Measurements from ENCODE around the gene VKORC1.

- TF ChIP-seq ETS1 (IDR thresholded peaks at IDR 0.05) (no peak), EZH2phosphoT487 (IDR thresholded peaks at IDR 0.05; ENCODE audit: unreplicated experiment) (no peak), CTCF (conservative IDR thresholded peaks at IDR 0.05; ENCODE audit: low read depth in 2 of 2) (no peak), CREB1 (CRISPR knock-in tag; IDR thresholded peaks at IDR 0.05; ENCODE audit: low read depth) (no peak), POLR2AphosphoS5 (IDR thresholded peaks at IDR 0.05; ENCODE audit: low read depth) (no peak), ZNF462 (CRISPR knock-in tag; IDR thresholded peaks at IDR 0.05) (no peak), EZH2 (IDR thresholded peaks at IDR 0.05; ENCODE audit: low read depth, unreplicated experiment) (no peak), ZNF331 (CRISPR knock-in tag; IDR thresholded peaks at IDR 0.05; ENCODE audit: low read depth) (no peak), REST (IDR thresholded peaks at IDR 0.05; ENCODE audit: unreplicated experiment) (no peak), JUNB (IDR thresholded peaks at IDR 0.05; ENCODE audit: unreplicated experiment) (no peak), NANOG (IDR thresholded peaks at IDR 0.05; ENCODE audit: borderline replicate concordance) (no peak)
Observed at GRCh38 chr16:31087481-31087880, 7.1 kb downstream of the VKORC1 start.

All from GM23338 (cell line).